NT2/D1 (cell line): ENCODE data around the gene LIN52.

Experiments used
- SUZ12 ChIP-seq: IDR thresholded peaks from 2 replicates; pipeline ENCODE4 v1.6.1; 2011; ENCODE audit not compliant: insufficient read length, insufficient read depth; ENCODE audit errors: extremely low read depth
- YY1 ChIP-seq: IDR thresholded peaks from 2 replicates; pipeline ENCODE4 v1.6.1; 2011; ENCODE audit not compliant: insufficient read length, insufficient read depth
- ZNF274 ChIP-seq: IDR thresholded peaks from 2 replicates; pipeline ENCODE4 v1.6.1; 2011; ENCODE audit warnings: mild to moderate bottlenecking, low read depth, low read length

- TF ChIP-seq ZNF274 (no peak), SUZ12 (no peak), YY1 (no peak)
These were observed 46.5 kb upstream of the LIN52 start for GRCh38 chr14:74038020-74038859.
